ENCODE measurements around the gene FAM78B.

GRCh38 chr1:166083887-166084286 is 82.9 kb downstream of the FAM78B start:
- no peak for TF ChIP-seq POLR2A (IDR thresholded peaks at IDR 0.05)
- TF ChIP-seq CTCF (IDR thresholded peaks at IDR 0.05) = no peak

Data from heart left ventricle (tissue), 13 donors.